ENCODE results near the gene FKBP6. TPM values are rescaled to one million over a fixed set of nuclear protein-coding genes. Genes with fewer than 3 reads are reported as not detected.
A peak's percentile ranks its signal among the peaks of the same experiment; 100 is the strongest.
"Not testable (repeated sequence)": the region's sequence is repeated elsewhere in the genome, so short reads cannot be mapped to it uniquely, and the experiment has no call there.

FKBP6 gene, protein sequence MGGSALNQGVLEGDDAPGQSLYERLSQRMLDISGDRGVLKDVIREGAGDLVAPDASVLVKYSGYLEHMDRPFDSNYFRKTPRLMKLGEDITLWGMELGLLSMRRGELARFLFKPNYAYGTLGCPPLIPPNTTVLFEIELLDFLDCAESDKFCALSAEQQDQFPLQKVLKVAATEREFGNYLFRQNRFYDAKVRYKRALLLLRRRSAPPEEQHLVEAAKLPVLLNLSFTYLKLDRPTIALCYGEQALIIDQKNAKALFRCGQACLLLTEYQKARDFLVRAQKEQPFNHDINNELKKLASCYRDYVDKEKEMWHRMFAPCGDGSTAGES
- total RNA-seq = under 1 TPM in 1 of 2 donors, not detected in 1; 0.18 TPM
- polyA plus RNA-seq (ENCODE audit: insufficient read length in 6 of 6) = under 1 TPM in 5 of 6 donors, not detected in 1; 0.24 to 0.91 (median 0.34) TPM
- long read RNA-seq, donor 1 = 0 reads
- long read RNA-seq, donor 2 = 0 reads
- long read RNA-seq, donor 3 = 0 reads
- long read RNA-seq, donor 4 = 0 reads
- long read RNA-seq, donor 5 = 0 reads
- long read RNA-seq, donor 6 = 0 reads
- long read RNA-seq, donor 7 = 0 reads
- long read RNA-seq, donor 8 = 0 reads
- long read RNA-seq, donor 9 = 0 reads
- long read RNA-seq, donor 10 = 0 reads
- long read RNA-seq, donor 11 = 0 reads
- long read RNA-seq, donor 12 = 0 reads

DNA sequence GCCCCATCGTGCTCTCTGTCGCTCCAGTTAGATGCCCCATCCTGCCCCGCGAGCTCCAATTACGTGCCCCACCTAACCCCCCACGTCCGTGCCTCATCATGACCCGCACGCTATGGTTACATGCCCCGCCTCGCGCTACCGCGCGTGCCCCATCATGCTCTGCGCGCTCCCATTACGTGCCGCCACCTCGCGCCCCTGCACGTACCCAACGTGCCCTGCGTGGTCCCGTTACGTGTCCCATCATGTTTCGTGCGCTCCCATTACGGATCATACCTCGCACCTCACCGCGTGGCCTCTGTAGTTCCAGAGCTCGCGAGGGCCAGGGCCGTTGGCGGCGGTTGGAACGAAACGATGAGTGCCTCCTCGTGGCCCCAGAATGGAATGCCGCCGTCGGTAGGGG is at the start of gene FKBP6, which contains the start of gene TRIM50:
Gene FKBP6, plus strand, starts transcription at position 240 of the 400 bp plus-strand sequence. CDS start 268 bp downstream, outside the sequence.
Gene TRIM50, minus strand, starts transcription at position 161 of the 400 bp plus-strand sequence. CDS start 3,295 bp downstream, outside the sequence.
- H3K4me3 ChIP-seq; H3K27me3 ChIP-seq; ATAC-seq; intact Hi-C loops (cut with DNase I); H3K9me3 ChIP-seq; H3K36me3 ChIP-seq; H3K27ac ChIP-seq: not testable (repeated sequence)
- DNase-seq = peak in 1 of 4 donors; percentile 77
- peaks cover 0 to 12% of the 10 kb centered on the region in 2 donors for H3K4me1 ChIP-seq

DNA sequence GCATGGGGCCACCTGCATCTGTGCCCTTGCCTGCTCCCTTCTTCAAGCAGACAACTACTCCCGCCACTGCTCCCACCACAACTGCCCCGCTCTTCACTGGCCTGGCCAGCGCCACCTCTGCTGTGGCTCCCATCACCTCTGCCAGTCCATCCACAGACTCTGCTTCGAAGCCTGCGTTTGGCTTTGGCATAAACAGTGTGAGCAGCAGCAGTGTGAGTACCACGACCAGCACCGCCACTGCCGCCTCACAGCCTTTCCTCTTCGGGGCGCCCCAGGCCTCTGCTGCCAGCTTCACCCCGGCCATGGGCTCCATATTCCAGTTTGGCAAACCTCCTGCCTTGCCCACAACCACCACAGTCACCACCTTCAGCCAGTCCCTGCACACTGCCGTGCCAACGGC is 30.7 kb upstream of the FKBP6 start:
- intact Hi-C loops (cut with DNase I); H3K36me3 ChIP-seq; H3K9me3 ChIP-seq; H3K4me1 ChIP-seq; DNase-seq; H3K27ac ChIP-seq; ATAC-seq; H3K4me3 ChIP-seq; H3K27me3 ChIP-seq: not testable (repeated sequence)

DNA sequence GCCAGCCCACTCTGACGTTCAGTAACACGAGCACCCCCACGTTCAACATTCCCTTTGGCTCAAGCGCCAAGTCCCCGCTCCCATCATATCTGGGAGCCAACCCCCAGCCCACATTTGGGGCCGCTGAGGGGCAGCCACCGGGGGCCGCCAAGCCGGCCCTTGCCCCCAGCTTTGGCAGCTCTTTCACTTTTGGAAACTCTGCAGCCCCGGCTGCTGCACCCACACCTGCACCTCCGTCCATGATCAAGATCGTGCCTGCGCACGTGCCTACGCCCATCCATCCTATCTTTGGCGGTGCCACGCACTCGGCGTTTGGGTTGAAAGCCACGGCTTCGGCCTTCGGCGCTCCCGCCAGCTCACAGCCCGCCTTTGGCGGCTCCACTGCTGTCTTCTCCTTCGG is 30.3 kb upstream of the FKBP6 start:
- H3K27me3 ChIP-seq; intact Hi-C loops (cut with DNase I); ATAC-seq; H3K27ac ChIP-seq; H3K9me3 ChIP-seq; H3K4me1 ChIP-seq; DNase-seq; H3K4me3 ChIP-seq; H3K36me3 ChIP-seq: not testable (repeated sequence)

DNA sequence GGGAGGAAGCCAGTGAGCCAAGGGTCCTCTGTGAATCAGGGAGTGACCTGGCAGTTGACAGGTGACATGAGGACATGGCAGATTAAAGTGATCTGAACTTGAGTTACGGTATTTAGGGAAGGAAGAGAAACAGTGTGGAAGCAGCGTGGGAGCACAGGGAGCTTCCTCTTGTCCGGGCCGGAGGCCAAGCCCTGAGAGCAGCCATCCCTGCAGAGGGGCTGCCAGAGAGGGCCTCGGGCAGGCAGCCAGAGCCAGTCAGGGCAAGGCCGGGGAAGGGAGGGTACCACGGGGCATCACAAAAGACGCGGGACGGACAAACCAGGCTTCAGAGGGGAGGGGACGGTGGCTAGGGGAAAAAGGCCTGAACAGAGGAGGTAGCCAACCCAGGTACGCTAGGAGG is 28.1 kb upstream of the FKBP6 start:
- ATAC-seq; H3K4me3 ChIP-seq; H3K27ac ChIP-seq; H3K4me1 ChIP-seq; H3K27me3 ChIP-seq; H3K9me3 ChIP-seq; intact Hi-C loops (cut with DNase I): not testable (repeated sequence)
- peaks cover 0 to 22% of the 10 kb centered on the region in 2 donors for H3K36me3 ChIP-seq
- DNase-seq = peak in 1 of 4 donors; percentile 12

DNA sequence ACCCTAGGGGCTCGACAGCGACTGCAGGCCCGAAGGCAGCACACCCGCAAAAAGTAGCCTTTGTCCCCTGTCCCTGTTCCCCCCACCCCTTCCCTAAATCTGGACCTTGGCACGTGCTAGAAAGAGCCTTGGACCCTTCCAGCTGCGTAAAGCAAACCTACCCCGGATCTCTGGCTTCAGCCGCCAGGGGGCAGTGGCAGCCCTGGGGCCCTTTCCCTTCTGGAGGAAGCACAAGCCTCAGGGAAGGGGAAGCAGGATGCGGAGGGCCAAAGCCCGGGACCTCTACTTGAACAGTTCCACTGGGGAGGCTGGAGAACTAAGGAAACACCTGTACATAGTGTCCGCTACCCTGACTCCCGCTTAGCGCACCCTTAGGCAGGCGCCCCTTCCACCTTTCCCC is 26.9 kb upstream of the FKBP6 start:
- intact Hi-C loops (cut with DNase I); DNase-seq; H3K27ac ChIP-seq; H3K9me3 ChIP-seq; H3K4me1 ChIP-seq; H3K27me3 ChIP-seq; H3K4me3 ChIP-seq: not testable (repeated sequence)
- peaks cover 0 to 34% of the 10 kb centered on the region in 2 donors for H3K36me3 ChIP-seq
- ATAC-seq = peak; percentile 43

DNA sequence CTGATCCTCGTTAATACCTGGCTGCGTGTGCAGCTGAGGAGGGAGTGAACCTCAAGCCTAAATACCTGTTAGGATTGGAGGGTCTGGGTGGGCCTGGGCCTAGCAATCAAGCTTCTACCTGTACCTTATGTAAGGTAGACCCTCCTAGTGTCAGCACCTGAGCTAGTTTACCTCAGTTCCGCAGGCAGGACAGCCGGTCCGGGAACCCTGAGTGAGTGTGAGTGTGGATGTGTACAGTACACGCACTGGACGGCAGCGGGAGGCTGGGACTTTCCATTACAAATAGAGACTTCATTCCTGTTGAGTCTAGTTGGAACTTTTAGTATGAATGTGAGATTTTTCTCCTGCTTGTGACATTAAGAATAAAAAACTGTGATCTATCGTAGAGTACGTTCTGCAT is 25.1 kb upstream of the FKBP6 start:
- peaks cover 0 to 46% of the 10 kb centered on the region in 2 donors for H3K36me3 ChIP-seq
- DNase-seq; H3K27ac ChIP-seq; H3K9me3 ChIP-seq; intact Hi-C loops (cut with DNase I); H3K27me3 ChIP-seq; H3K4me3 ChIP-seq; ATAC-seq: not testable (repeated sequence)
- H3K4me1 ChIP-seq = peaks cover 0 to 15% of the 10 kb centered on the region in 2 donors

DNA sequence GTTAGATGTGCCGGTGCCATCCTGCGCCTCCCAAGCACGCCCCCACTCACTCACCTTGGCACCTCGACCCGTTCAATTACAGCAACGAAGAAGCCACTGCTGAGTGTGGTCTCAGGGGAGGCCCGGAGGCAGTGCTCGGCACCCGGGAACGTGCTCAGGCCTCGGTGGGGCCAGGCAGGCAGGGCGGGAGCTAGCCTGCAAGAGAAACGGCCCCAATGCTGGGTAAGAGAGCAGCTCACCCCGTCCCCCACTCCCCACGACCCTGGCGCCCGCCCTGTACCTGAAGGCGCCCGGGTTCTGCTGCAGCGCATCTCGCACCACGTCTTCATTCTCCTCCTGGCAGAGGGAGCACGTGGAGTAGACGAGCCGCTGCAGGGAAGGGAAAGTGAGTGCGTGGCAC is 24.4 kb upstream of the FKBP6 start:
- peaks cover 0 to 20% of the 10 kb centered on the region in 2 donors for H3K4me1 ChIP-seq
- TF ChIP-seq, protein P1, sequence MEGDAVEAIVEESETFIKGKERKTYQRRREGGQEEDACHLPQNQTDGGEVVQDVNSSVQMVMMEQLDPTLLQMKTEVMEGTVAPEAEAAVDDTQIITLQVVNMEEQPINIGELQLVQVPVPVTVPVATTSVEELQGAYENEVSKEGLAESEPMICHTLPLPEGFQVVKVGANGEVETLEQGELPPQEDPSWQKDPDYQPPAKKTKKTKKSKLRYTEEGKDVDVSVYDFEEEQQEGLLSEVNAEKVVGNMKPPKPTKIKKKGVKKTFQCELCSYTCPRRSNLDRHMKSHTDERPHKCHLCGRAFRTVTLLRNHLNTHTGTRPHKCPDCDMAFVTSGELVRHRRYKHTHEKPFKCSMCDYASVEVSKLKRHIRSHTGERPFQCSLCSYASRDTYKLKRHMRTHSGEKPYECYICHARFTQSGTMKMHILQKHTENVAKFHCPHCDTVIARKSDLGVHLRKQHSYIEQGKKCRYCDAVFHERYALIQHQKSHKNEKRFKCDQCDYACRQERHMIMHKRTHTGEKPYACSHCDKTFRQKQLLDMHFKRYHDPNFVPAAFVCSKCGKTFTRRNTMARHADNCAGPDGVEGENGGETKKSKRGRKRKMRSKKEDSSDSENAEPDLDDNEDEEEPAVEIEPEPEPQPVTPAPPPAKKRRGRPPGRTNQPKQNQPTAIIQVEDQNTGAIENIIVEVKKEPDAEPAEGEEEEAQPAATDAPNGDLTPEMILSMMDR (IDR thresholded peaks at IDR 0.05) = no peak
- no peak overlapping the region for H3K4me3 ChIP-seq
- intact Hi-C loops (cut with DNase I) = no loop called here
- no peak for DNase-seq
- ATAC-seq = no peak
- H3K36me3 ChIP-seq = peaks cover 0 to 46% of the 10 kb centered on the region in 2 donors
- H3K27me3 ChIP-seq = no peaks in the 10 kb centered on the region
- no peaks in the 10 kb centered on the region for H3K9me3 ChIP-seq
- no peak overlapping the region for H3K27ac ChIP-seq

DNA sequence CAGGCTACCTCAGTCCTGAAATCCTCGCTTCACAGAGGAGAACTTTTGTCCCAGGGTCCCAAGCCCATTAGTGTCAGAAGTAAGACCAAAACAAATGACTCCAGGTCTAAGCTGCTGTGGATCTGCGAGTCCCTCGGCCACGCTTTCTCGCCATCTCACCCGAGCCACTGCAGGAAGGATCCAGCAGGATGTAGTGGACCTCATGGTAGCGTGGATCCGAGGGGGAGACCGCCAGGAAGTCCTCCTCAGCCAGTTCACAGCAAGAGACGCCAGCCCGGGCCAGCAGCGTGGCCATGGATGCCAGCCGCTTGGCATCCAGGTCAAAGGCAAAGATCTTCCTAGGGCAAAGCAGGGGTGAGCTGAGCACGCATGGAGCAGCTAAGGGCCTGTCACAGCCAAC is 23.9 kb upstream of the FKBP6 start:
- DNase-seq (no peak), ATAC-seq (no peak)
- Histone ChIP-seq H3K27ac (no peak overlapping the region), H3K36me3 (peaks cover 0 to 46% of the 10 kb centered on the region in 2 donors), H3K9me3 (no peaks in the 10 kb centered on the region), H3K4me3 (no peak overlapping the region), H3K4me1 (peaks cover 0 to 25% of the 10 kb centered on the region in 2 donors), H3K27me3 (no peaks in the 10 kb centered on the region)
- intact Hi-C loops (cut with DNase I) = no loop called here
- TF ChIP-seq, protein P1 (IDR thresholded peaks at IDR 0.05) = no peak

DNA sequence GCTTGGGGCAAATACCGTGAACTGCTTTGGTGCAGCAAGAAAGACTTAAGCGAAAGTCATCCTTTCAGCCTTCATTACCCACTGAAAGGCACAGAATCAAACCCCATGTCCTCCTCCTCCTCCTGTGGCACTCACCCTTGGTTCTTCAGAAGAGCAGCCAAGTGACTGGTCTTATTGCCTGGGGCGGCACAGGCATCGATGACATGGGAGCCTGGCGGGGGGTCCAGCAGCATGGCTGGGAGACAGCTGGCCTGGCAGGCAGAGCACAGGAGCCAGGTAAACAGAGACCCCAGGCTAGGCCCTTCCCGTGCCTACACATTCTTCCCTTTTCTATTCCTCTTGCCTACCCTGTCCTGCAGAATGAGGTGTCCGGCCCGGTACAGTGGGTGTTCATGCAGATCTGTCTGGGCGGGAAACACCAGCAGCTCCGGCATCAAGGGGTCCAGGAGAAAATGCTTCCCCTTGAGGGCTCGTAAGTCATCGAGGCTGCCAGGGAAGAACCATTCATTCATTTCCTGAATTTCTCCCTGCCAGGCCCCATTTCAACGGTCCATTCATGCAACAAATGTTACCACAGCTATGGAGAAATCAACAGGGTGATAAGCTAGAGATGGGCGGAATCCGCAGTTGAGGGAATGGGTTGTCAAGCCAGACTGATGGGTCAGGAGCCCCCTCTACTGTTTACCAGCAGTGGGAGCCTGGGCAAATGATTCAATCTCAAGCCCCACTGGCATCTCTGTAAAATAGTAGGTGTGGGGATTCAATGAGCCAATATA is 23.2 kb upstream of the FKBP6 start:
- DNase-seq; H3K27me3 ChIP-seq; H3K9me3 ChIP-seq; intact Hi-C loops (cut with DNase I); H3K27ac ChIP-seq; ATAC-seq; H3K4me3 ChIP-seq: not testable (repeated sequence)
- peaks cover 0 to 29% of the 10 kb centered on the region in 2 donors for H3K4me1 ChIP-seq
- peaks cover 0 to 46% of the 10 kb centered on the region in 2 donors for H3K36me3 ChIP-seq
